A673 (cell line): ENCODE data around the gene NPAS4. TPM values are rescaled to one million over a fixed set of nuclear protein-coding genes. Genes with fewer than 3 reads are reported as not detected.
"Not testable (repeated sequence)": the region's sequence is repeated elsewhere in the genome, so short reads cannot be mapped to it uniquely, and the experiment has no call there.

ENCODE experiments used
- BruUV-seq: library from RNA; stranded (reverse); fragments of 400-500 nt; replicated peaks from 2 replicates; lab custom pipeline; 2021; lab: Mats Ljungman, UMichigan
- CTCF ChIA-PET: fragments of 300-600 bp; sonication (Branson Sonifier 250); formaldehyde crosslinking; loops from one replicate; lab custom pipeline; 2022; ENCODE audit warnings: antibody characterized with exemption; lab: Charles Lee
- POLR2A ChIA-PET: fragments of 300-600 bp; sonication (Branson Sonifier 250); formaldehyde crosslinking; loops from one replicate; lab custom pipeline; 2022; ENCODE audit warnings: antibody characterized with exemption; ENCODE audit not compliant: low non-redundant PET; lab: Charles Lee
- DNase-seq: peaks from one replicate; pipeline ENCODE4 v3.0.0-alpha.2; 2015; ENCODE audit warnings: low spot score
- H3K27ac ChIP-seq: fragments of 200-600 bp; sonication (generic); 2 replicates; pipeline ENCODE4 v1.5.1; 2016; ENCODE audit warnings: mixed run types, low read depth, mild to moderate bottlenecking, mixed read lengths, antibody characterized with exemption, low read length; ENCODE audit not compliant: poor library complexity, severe bottlenecking
- H3K27me3 ChIP-seq: fragments of 200-600 bp; sonication (generic); replicated peaks from 2 replicates; pipeline ENCODE4 v1.6.1; 2017; ENCODE audit warnings: mixed run types, low read depth, mild to moderate bottlenecking, mixed read lengths, antibody characterized with exemption, low read length; ENCODE audit not compliant: insufficient read depth, poor library complexity
- H3K36me3 ChIP-seq: fragments of 200-600 bp; sonication (generic); 2 replicates; pipeline ENCODE4 v1.6.1; 2016; ENCODE audit warnings: mixed run types, mild to moderate bottlenecking, mixed read lengths, antibody characterized with exemption, low read length; ENCODE audit not compliant: insufficient read depth, poor library complexity, severe bottlenecking
- H3K4me1 ChIP-seq: fragments of 200-600 bp; sonication (generic); 2 replicates; pipeline ENCODE4 v1.6.1; 2017; ENCODE audit warnings: mixed run types, mild to moderate bottlenecking, mixed read lengths, antibody characterized with exemption, low read length; ENCODE audit not compliant: insufficient read depth, poor library complexity, severe bottlenecking
- H3K4me3 ChIP-seq: fragments of 200-600 bp; sonication (generic); 2 replicates; pipeline ENCODE4 v1.5.1; 2016; ENCODE audit warnings: low read depth, mixed run types, mild to moderate bottlenecking, mixed read lengths, low read length; ENCODE audit not compliant: poor library complexity, severe bottlenecking
- H3K9me3 ChIP-seq: fragments of 200-600 bp; sonication (generic); 2 replicates; pipeline ENCODE4 v1.6.1; 2016; ENCODE audit warnings: mixed run types, low read depth, mild to moderate bottlenecking, mixed read lengths, antibody characterized with exemption, low read length; ENCODE audit not compliant: poor library complexity, severe bottlenecking
- CTCF ChIP-seq: fragments of 300-800, 200-600 bp; sonication (generic); conservative IDR thresholded peaks from 2 replicates; pipeline ENCODE4 v1.5.1; 2017; ENCODE audit warnings: low read depth, mild to moderate bottlenecking, antibody characterized with exemption, low read length, moderate library complexity, mixed read lengths
- EZH2 ChIP-seq: fragments of 200-600 bp; sonication (generic); IDR thresholded peaks from 2 replicates; pipeline ENCODE4 v1.6.1; 2017; ENCODE audit warnings: borderline replicate concordance, low read depth, mild to moderate bottlenecking, mixed read lengths, antibody characterized with exemption, low read length; ENCODE audit not compliant: poor library complexity, severe bottlenecking
- intact Hi-C: fragments of 100-400 bp; cut with micrococcal nuclease; formaldehyde crosslinking; loops from one replicate; pipeline ENCODE4 v1.10.0; 2022; ENCODE audit not compliant: unreplicated experiment
- total RNA-seq: library from RNA; stranded (reverse); gene quantifications from 2 replicates; pipeline ENCODE4 v1.2.3, GENCODE V29; 2021

The NPAS4 gene
- total RNA-seq, 1 experiment from 2014 or later, result not detected

- no peaks in the 10 kb centered on the region for H3K36me3 ChIP-seq
- no peaks in the 10 kb centered on the region for H3K9me3 ChIP-seq
- ChIA-PET POLR2A (no interaction called here), CTCF (interaction anchor here (1.2 kb wide), 1 partner anchor 43 kb away, joined by 4 read pairs; no protein-coding TSS in a partner anchor)
- no peak overlapping the region for H3K4me3 ChIP-seq
- H3K27me3 ChIP-seq, result no peaks in the 10 kb centered on the region
- H3K27ac ChIP-seq, result no peak overlapping the region
- TF ChIP-seq CTCF (no peak), EZH2 (no peak)
- no TSS peak for BruUV-seq
- intact Hi-C loops, result no loop called here
- no peak for DNase-seq
- H3K4me1 ChIP-seq, result no peaks in the 10 kb centered on the region
Observed at GRCh38 chr11:66428933-66429332, 8.1 kb downstream of the NPAS4 start.

- no peak overlapping the region for H3K4me3 ChIP-seq
- H3K4me1 ChIP-seq, result no peaks in the 10 kb centered on the region
- intact Hi-C loops, result loop anchor here (1.0 kb wide), 1 partner anchor 22 kb away; no protein-coding TSS in a partner anchor
- H3K27me3 ChIP-seq, result no peaks in the 10 kb centered on the region
- no peak for TF ChIP-seq EZH2
- peak; percentile 96 for TF ChIP-seq CTCF
- ChIA-PET POLR2A (no interaction called here), CTCF (interaction anchor here (0.6 to 0.8 kb wide), 4 partner anchors 19 to 451 kb away, joined by 4 to 8 read pairs (median 6); no protein-coding TSS in a partner anchor)
- H3K9me3 ChIP-seq, result no peaks in the 10 kb centered on the region
- DNase-seq, result peak; percentile 84
- no TSS peak for BruUV-seq
- peaks cover 4% of the 10 kb centered on the region for H3K36me3 ChIP-seq
- H3K27ac ChIP-seq, result no peak overlapping the region
Observed at GRCh38 chr11:66429983-66430602, 9.3 kb downstream of the NPAS4 start.

- POLR2A ChIA-PET, H3K4me3 ChIP-seq, BruUV-seq, H3K27me3 ChIP-seq, H3K4me1 ChIP-seq, DNase-seq, H3K9me3 ChIP-seq, H3K27ac ChIP-seq, intact Hi-C loops: not testable (repeated sequence)
- CTCF ChIA-PET, result interaction anchor here (0.7 to 0.8 kb wide), 4 partner anchors 9 to 719 kb away, joined by 3 to 13 read pairs (median 4); no protein-coding TSS in a partner anchor
- peaks cover 14% of the 10 kb centered on the region for H3K36me3 ChIP-seq
Observed at GRCh38 chr11:66431287-66431686, 10.5 kb downstream of the NPAS4 start.

- DNase-seq, result not testable (repeated sequence)
Observed at GRCh38 chr11:66431871-66432329, 11.1 kb downstream of the NPAS4 start.

More at GRCh38 chr11:66431871-66432329, 11.1 kb downstream of the NPAS4 start:
- H3K36me3 ChIP-seq, result peaks cover 20% of the 10 kb centered on the region
- H3K27me3 ChIP-seq, H3K4me1 ChIP-seq, H3K27ac ChIP-seq, BruUV-seq, CTCF ChIA-PET, POLR2A ChIA-PET, H3K9me3 ChIP-seq, H3K4me3 ChIP-seq, intact Hi-C loops: not testable (repeated sequence)
